GM12875 (cell line): ENCODE measurements around the gene AIF1.

Experiments used
- H3K4me3 ChIP-seq: one replicate; pipeline ENCODE4 v1.5.1; 2011; ENCODE audit warnings: low read depth, low read length, control low read depth
- TF ChIP-seq, protein P1 (sequence below): IDR thresholded peaks from 2 replicates; pipeline ENCODE4 v1.5.1; 2011; ENCODE audit warnings: low read depth, mild to moderate bottlenecking, control low read depth, inconsistent platforms, low read length, moderate library complexity, borderline replicate concordance; ENCODE audit not compliant: insufficient read depth

Gene AIF1

DNA sequence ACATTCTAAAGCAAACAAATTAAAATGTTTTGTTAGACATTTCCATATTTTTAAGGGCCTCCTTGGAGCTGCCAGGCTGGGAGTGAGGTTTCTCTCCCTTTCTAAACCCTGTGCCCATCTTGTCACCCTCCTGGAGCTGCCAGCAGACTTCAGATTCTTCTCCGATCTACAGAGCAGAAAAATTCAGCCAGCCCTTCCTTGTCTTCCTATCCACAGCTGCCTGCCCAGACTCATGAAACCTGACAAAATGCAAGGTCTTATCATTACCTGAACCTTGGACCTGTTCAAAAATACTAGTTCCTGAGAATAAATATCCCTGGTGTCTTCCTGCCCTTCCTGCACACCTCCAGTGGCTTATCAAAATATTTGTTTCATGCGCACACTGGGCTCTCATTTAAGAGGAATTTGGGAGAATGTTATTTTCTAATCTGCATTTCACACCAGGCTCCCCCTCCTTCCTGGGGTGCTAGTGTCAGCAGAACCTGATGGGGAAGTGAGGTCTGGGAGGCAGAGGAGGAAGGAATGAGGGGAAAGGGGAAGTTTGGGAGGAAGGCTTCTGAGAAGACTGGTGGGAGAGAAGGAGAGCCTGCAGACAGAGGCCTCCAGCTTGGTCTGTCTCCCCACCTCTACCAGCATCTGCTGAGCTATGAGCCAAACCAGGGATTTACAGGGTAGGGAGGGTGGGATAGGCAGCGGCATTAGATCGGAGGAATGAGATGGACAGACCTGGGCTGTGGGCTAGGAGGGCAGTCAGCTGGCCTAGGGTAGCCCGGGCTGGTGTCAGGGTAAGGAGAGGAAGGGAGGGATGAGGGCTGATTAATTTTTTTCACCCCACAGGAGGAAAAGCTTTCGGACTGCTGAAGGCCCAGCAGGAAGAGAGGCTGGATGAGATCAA lies at the start of gene AIF1:
Gene AIF1, plus strand, starts transcription at position 551 of the 895 bp plus-strand sequence. Its CDS starts 96 bp downstream, at position 647.
- peak within 1 kb of the TSS; percentile 34 for H3K4me3 ChIP-seq
- TF ChIP-seq, protein P1, sequence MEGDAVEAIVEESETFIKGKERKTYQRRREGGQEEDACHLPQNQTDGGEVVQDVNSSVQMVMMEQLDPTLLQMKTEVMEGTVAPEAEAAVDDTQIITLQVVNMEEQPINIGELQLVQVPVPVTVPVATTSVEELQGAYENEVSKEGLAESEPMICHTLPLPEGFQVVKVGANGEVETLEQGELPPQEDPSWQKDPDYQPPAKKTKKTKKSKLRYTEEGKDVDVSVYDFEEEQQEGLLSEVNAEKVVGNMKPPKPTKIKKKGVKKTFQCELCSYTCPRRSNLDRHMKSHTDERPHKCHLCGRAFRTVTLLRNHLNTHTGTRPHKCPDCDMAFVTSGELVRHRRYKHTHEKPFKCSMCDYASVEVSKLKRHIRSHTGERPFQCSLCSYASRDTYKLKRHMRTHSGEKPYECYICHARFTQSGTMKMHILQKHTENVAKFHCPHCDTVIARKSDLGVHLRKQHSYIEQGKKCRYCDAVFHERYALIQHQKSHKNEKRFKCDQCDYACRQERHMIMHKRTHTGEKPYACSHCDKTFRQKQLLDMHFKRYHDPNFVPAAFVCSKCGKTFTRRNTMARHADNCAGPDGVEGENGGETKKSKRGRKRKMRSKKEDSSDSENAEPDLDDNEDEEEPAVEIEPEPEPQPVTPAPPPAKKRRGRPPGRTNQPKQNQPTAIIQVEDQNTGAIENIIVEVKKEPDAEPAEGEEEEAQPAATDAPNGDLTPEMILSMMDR, result no peak

- TF ChIP-seq, protein P1, result no peak
- no peak overlapping the region for H3K4me3 ChIP-seq
Observed at GRCh38 chr6:31567531-31568370, 47.3 kb upstream of the AIF1 start.

- TF ChIP-seq, protein P1, result no peak
- no peak overlapping the region for H3K4me3 ChIP-seq
Observed at GRCh38 chr6:31568537-31568961, 46.5 kb upstream of the AIF1 start.

DNA sequence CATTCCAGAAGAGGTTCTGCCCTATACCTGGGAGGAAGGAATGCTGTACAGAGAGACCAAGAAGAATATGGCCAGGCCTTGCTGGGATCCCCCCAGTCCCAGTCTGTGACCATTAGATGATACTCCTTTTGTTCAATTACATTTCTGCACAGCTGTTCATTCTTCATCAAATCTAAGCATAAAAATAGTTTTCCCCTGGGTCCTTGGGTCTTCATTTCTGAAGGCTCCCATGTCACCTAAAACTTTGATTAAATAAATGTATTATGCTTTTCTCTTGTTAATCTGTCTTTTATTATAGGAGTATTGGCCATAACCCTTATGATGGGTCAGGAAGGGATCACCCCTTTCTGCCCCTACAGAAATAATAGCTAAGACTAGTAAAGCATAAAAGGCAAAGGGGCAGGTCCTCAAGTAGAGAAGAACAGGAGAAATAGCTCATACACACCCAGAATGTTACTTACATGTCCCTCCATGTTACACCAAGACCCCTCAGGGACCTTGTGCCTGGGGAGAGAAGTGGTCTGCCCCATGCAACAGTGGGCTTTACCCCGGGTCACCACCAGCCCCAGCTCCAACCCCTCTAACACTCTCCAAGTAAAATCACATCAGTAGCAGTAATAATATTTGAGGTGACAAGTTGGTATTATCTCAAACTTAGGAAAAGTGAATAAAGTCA lies 45.0 kb upstream of the AIF1 start:
- no peak overlapping the region for H3K4me3 ChIP-seq

DNA sequence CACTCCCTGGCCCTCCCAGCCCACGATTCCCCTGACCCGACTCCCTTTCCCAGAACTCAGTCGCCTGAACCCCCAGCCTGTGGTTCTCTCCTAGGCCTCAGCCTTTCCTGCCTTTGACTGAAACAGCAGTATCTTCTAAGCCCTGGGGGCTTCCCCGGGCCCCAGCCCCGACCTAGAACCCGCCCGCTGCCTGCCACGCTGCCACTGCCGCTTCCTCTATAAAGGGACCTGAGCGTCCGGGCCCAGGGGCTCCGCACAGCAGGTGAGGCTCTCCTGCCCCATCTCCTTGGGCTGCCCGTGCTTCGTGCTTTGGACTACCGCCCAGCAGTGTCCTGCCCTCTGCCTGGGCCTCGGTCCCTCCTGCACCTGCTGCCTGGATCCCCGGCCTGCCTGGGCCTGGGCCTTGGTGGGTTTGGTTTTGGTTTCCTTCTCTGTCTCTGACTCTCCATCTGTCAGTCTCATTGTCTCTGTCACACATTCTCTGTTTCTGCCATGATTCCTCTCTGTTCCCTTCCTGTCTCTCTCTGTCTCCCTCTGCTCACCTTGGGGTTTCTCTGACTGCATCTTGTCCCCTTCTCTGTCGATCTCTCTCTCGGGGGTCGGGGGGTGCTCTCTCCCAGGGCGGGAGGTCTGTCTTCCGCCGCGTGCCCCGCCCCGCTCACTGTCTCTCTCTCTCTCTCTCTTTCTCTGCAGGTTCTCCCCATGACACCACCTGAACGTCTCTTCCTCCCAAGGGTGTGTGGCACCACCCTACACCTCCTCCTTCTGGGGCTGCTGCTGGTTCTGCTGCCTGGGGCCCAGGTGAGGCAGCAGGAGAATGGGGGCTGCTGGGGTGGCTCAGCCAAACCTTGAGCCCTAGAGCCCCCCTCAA lies 42.8 kb upstream of the AIF1 start, which contains the start of gene LTA:
Gene LTA, plus strand, starts transcription at position 249 of the 871 bp plus-strand sequence. Its CDS starts 454 bp downstream, at position 703.
- TF ChIP-seq, protein P1, result no peak
- peak within 1 kb of the TSS; percentile 65 for H3K4me3 ChIP-seq

More for the DNA sequence above, 45.0 kb upstream of the AIF1 start:
- TF ChIP-seq, protein P1, result no peak

- peak overlapping the region; percentile 65 for H3K4me3 ChIP-seq
- TF ChIP-seq, protein P1, result no peak
Observed at GRCh38 chr6:31573239-31574105, 41.6 kb upstream of the AIF1 start.
